Cerebellar nuclear complex (tissue), 1 donor: ENCODE measurements around the gene TBCE.
"Not testable (repeated sequence)": the region's sequence is repeated elsewhere in the genome, so short reads cannot be mapped to it uniquely, and the experiment has no call there.

Source experiments
- DNase-seq, 2 experiments: peaks; one replicate each; lab custom pipeline; 2025; lab: John Stamatoyannopoulos, UW

TBCE gene

GRCh38 chr1:235351898-235352297 lies 15.3 kb upstream of the TBCE start:
- no peak for DNase-seq

GRCh38 chr1:235357485-235358373 lies 9.5 kb upstream of the TBCE start:
- DNase-seq = no peak

GRCh38 chr1:235358899-235359298 lies 8.3 kb upstream of the TBCE start:
- no peak for DNase-seq

- DNase-seq = not testable (repeated sequence)
Observed at GRCh38 chr1:235364189-235364588, 3.0 kb upstream of the TBCE start.

GRCh38 chr1:235366286-235366685 lies 941 bp upstream of the TBCE start:
- DNase-seq = no peak

GRCh38 chr1:235368428-235368827 lies 1.2 kb downstream of the TBCE start:
- DNase-seq = no peak

GRCh38 chr1:235369802-235370201 lies 2.6 kb downstream of the TBCE start:
- no peak for DNase-seq

GRCh38 chr1:235375919-235376605 lies 8.8 kb downstream of the TBCE start:
- no peak for DNase-seq

- DNase-seq = not testable (repeated sequence)
Observed at GRCh38 chr1:235378134-235378735, 11.0 kb downstream of the TBCE start.

- not testable (repeated sequence) for DNase-seq
Observed at GRCh38 chr1:235381955-235382739, 14.9 kb downstream of the TBCE start.

GRCh38 chr1:235385633-235386032 lies 18.4 kb downstream of the TBCE start:
- not testable (repeated sequence) for DNase-seq

GRCh38 chr1:235391874-235392273 lies 24.6 kb downstream of the TBCE start:
- no peak for DNase-seq

GRCh38 chr1:235397733-235398132 lies 30.5 kb downstream of the TBCE start:
- DNase-seq = no peak

- DNase-seq = no peak
Observed at GRCh38 chr1:235399661-235400060, 32.4 kb downstream of the TBCE start.

GRCh38 chr1:235401251-235401650 lies 34.0 kb downstream of the TBCE start:
- DNase-seq = no peak

GRCh38 chr1:235402457-235403200 lies 35.4 kb downstream of the TBCE start:
- DNase-seq = no peak

GRCh38 chr1:235403593-235403992 lies 36.4 kb downstream of the TBCE start:
- DNase-seq = no peak

GRCh38 chr1:235404190-235404589 lies 37.0 kb downstream of the TBCE start:
- DNase-seq = no peak

GRCh38 chr1:235407419-235407818 lies 40.2 kb downstream of the TBCE start:
- DNase-seq = no peak

- no peak for DNase-seq
Observed at GRCh38 chr1:235408503-235408960, 41.3 kb downstream of the TBCE start.
